Calu3 (cell line): ENCODE data around the gene SORBS2. TPM values are rescaled to one million over a fixed set of nuclear protein-coding genes. Genes with fewer than 3 reads are reported as not detected.

Experiments used
- BruUV-seq: library from RNA; stranded (reverse); fragments of 400-500 nt; replicated peaks from 2 replicates; lab custom pipeline; 2021; lab: Mats Ljungman, UMichigan
- CTCF ChIA-PET: fragments of 300-600 bp; sonication (Branson Sonifier 250); formaldehyde crosslinking; loops from one replicate; lab custom pipeline; 2022; ENCODE audit warnings: antibody characterized with exemption; lab: Charles Lee
- DNase-seq: peaks from one replicate; pipeline ENCODE4 v3.0.0; 2022
- H3K27ac Mint-ChIP-seq: one replicate; pipeline ENCODE4 v1.8.0; 2022; ENCODE audit warnings: mixed read lengths; ENCODE audit not compliant: unreplicated experiment
- H3K27me3 Mint-ChIP-seq: one replicate; pipeline ENCODE4 v1.8.0; 2022; ENCODE audit warnings: mixed read lengths; ENCODE audit not compliant: unreplicated experiment
- H3K36me3 Mint-ChIP-seq: one replicate; pipeline ENCODE4 v1.8.0; 2022; ENCODE audit warnings: mild to moderate bottlenecking, moderate library complexity, mixed read lengths; ENCODE audit not compliant: insufficient read depth, unreplicated experiment
- H3K4me1 Mint-ChIP-seq: one replicate; pipeline ENCODE4 v1.8.0; 2022; ENCODE audit warnings: mild to moderate bottlenecking, low read depth, mixed read lengths; ENCODE audit not compliant: unreplicated experiment
- H3K4me3 Mint-ChIP-seq: one replicate; pipeline ENCODE4 v1.8.0; 2022; ENCODE audit warnings: mild to moderate bottlenecking, low read depth, moderate library complexity, mixed read lengths; ENCODE audit not compliant: unreplicated experiment
- H3K9me3 Mint-ChIP-seq: one replicate; pipeline ENCODE4 v1.8.0; 2022; ENCODE audit warnings: low read depth, mixed read lengths; ENCODE audit not compliant: unreplicated experiment
- CTCF ChIP-seq: fragments of 200-600 bp; IDR thresholded peaks from one replicate; pipeline ENCODE4 v1.8.0; 2022; ENCODE audit warnings: antibody characterized with exemption; ENCODE audit not compliant: unreplicated experiment
- intact Hi-C: fragments of 100-400 bp; cut with micrococcal nuclease; formaldehyde crosslinking; loops from one replicate; pipeline ENCODE4 v1.10.0; 2022; ENCODE audit not compliant: unreplicated experiment
- total RNA-seq: library from RNA; stranded (reverse); gene quantifications from 2 replicates; pipeline ENCODE4 v1.2.3, GENCODE V29; 2022

SORBS2 gene
- total RNA-seq, 1 experiment from 2014 or later = 52.8 TPM

GRCh38 chr4:185552254-185552653 is 259.7 kb downstream of the SORBS2 start:
- peaks cover 8% of the 10 kb centered on the region for H3K27me3 Mint-ChIP-seq
- no peak for DNase-seq
- no peak for TF ChIP-seq CTCF
- H3K27ac Mint-ChIP-seq = no peak overlapping the region
- CTCF ChIA-PET = no interaction called here
- H3K4me3 Mint-ChIP-seq = no peak overlapping the region
- BruUV-seq = no TSS peak
- H3K4me1 Mint-ChIP-seq = no peaks in the 10 kb centered on the region
- no peaks in the 10 kb centered on the region for H3K36me3 Mint-ChIP-seq
- no peaks in the 10 kb centered on the region for H3K9me3 Mint-ChIP-seq
- intact Hi-C loops = no loop called here

- peaks cover 8% of the 10 kb centered on the region for H3K27me3 Mint-ChIP-seq
- no peak for TF ChIP-seq CTCF
- BruUV-seq = no TSS peak
- no peaks in the 10 kb centered on the region for H3K36me3 Mint-ChIP-seq
- CTCF ChIA-PET = no interaction called here
- intact Hi-C loops = no loop called here
- H3K4me3 Mint-ChIP-seq = no peak overlapping the region
- H3K27ac Mint-ChIP-seq = no peak overlapping the region
- H3K9me3 Mint-ChIP-seq = no peaks in the 10 kb centered on the region
- no peak for DNase-seq
- H3K4me1 Mint-ChIP-seq = no peaks in the 10 kb centered on the region
Observed at GRCh38 chr4:185550933-185551332, 261.1 kb downstream of the SORBS2 start.

GRCh38 chr4:185549095-185549639 is 262.8 kb downstream of the SORBS2 start:
- CTCF ChIA-PET = no interaction called here

GRCh38 chr4:185548587-185548986 is 263.4 kb downstream of the SORBS2 start:
- no peak for DNase-seq
- Mint-ChIP-seq H3K27ac (no peak overlapping the region), H3K36me3 (no peaks in the 10 kb centered on the region), H3K27me3 (peaks cover 8% of the 10 kb centered on the region), H3K9me3 (no peaks in the 10 kb centered on the region), H3K4me1 (no peaks in the 10 kb centered on the region), H3K4me3 (no peak overlapping the region)
- no peak for TF ChIP-seq CTCF
- intact Hi-C loops = no loop called here
- BruUV-seq = no TSS peak
- CTCF ChIA-PET = no interaction called here

More at GRCh38 chr4:185549095-185549639, 262.8 kb downstream of the SORBS2 start:
- DNase-seq = no peak
- H3K36me3 Mint-ChIP-seq = no peaks in the 10 kb centered on the region
- intact Hi-C loops = no loop called here
- H3K27ac Mint-ChIP-seq = no peak overlapping the region
- no peaks in the 10 kb centered on the region for H3K4me1 Mint-ChIP-seq
- no peak for TF ChIP-seq CTCF
- no peaks in the 10 kb centered on the region for H3K9me3 Mint-ChIP-seq
- H3K4me3 Mint-ChIP-seq = no peak overlapping the region
- no TSS peak for BruUV-seq
- H3K27me3 Mint-ChIP-seq = peaks cover 8% of the 10 kb centered on the region
